Ascending aorta (tissue), 2 donors: ENCODE results near the gene NUDT12. TPM values are rescaled to one million over a fixed set of nuclear protein-coding genes. Genes with fewer than 3 reads are reported as not detected.

Experiments used
- DNase-seq, 2 donors: peaks; one replicate each; pipeline ENCODE4 v3.0.0-alpha.2; 2019; ENCODE audit warnings: low spot score in 2 of 2
- H3K27ac ChIP-seq, 2 donors: fragments of 200-600 bp; sonication (generic); one replicate each; pipeline ENCODE4 v1.5.1; 2016 to 2017; ENCODE audit warnings: mild to moderate bottlenecking in 1 of 2
- H3K27me3 ChIP-seq: fragments of 200-600 bp; sonication (generic); one replicate; pipeline ENCODE4 v1.5.1; 2017
- H3K36me3 ChIP-seq, 2 donors: fragments of 200-600 bp; sonication (generic); one replicate each; pipeline ENCODE4 v1.5.1; 2016
- H3K4me1 ChIP-seq, 2 donors: fragments of 200-600 bp; sonication (generic); one replicate each; pipeline ENCODE4 v1.5.1; 2016 to 2017; ENCODE audit warnings: mild to moderate bottlenecking in 1 of 2
- H3K4me3 ChIP-seq, 2 donors: fragments of 200-600 bp; sonication (generic); one replicate each; pipeline ENCODE4 v1.5.1; 2016 to 2017; ENCODE audit warnings: mild to moderate bottlenecking in 1 of 2
- H3K9me3 ChIP-seq, 2 donors: fragments of 200-600 bp; sonication (generic); one replicate each; pipeline ENCODE4 v1.5.1; 2016
- intact Hi-C: fragments of 100-400 bp; cut with DNase I; formaldehyde crosslinking; loops from one replicate; pipeline ENCODE4 v1.15.1; 2023
- total RNA-seq: library from RNA; depleted of rRNA; stranded (reverse); fragments of >200 nt; gene quantifications from one replicate; pipeline ENCODE4 v1.1.0, GENCODE V29; 2016
- TF ChIP-seq, protein P1 (sequence below), 3 experiments: fragments of 200-600 bp in 2 of 3; fragments of 450-650 bp in 1 of 3; sonication (generic) in 2 of 3; IDR thresholded peaks; one replicate each; pipeline ENCODE4 v1.5.1; 2016 to 2019; ENCODE audit warnings: antibody characterized with exemption in 3 of 3, mild to moderate bottlenecking in 1 of 3, moderate library complexity in 1 of 3

The NUDT12 gene
- total RNA-seq, 1 donor from 2014 or later: 6.3 TPM

DNA sequence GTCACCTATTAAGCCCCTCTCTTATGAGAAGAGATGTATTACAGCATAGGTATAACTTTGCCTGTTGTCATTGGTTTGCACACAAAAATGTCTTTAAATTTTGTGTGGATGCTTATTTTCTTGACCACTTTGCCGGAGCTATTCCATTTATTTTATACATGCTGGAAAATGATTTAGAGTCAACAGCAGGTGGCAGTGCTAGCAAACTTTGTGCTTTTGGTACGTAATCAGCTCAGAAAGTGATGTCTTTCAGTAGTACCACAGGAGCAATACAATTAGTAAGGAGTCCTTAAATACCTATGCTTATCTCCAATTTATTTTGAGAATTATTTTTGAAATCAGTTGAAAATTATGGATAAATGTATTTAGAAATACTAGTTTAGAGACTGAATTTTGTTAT is 19.8 kb upstream of the NUDT12 start:
- H3K9me3 ChIP-seq: no peaks in the 10 kb centered on the region
- no peaks in the 10 kb centered on the region for H3K36me3 ChIP-seq
- H3K4me1 ChIP-seq: no peaks in the 10 kb centered on the region
- DNase-seq: no peak
- H3K27me3 ChIP-seq: no peaks in the 10 kb centered on the region
- intact Hi-C loops: no loop called here
- no peak overlapping the region for H3K4me3 ChIP-seq
- TF ChIP-seq, protein P1, sequence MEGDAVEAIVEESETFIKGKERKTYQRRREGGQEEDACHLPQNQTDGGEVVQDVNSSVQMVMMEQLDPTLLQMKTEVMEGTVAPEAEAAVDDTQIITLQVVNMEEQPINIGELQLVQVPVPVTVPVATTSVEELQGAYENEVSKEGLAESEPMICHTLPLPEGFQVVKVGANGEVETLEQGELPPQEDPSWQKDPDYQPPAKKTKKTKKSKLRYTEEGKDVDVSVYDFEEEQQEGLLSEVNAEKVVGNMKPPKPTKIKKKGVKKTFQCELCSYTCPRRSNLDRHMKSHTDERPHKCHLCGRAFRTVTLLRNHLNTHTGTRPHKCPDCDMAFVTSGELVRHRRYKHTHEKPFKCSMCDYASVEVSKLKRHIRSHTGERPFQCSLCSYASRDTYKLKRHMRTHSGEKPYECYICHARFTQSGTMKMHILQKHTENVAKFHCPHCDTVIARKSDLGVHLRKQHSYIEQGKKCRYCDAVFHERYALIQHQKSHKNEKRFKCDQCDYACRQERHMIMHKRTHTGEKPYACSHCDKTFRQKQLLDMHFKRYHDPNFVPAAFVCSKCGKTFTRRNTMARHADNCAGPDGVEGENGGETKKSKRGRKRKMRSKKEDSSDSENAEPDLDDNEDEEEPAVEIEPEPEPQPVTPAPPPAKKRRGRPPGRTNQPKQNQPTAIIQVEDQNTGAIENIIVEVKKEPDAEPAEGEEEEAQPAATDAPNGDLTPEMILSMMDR (IDR thresholded peaks at IDR 0.05): peak in 1 of 3 experiments; percentile 37
- no peak overlapping the region for H3K27ac ChIP-seq

DNA sequence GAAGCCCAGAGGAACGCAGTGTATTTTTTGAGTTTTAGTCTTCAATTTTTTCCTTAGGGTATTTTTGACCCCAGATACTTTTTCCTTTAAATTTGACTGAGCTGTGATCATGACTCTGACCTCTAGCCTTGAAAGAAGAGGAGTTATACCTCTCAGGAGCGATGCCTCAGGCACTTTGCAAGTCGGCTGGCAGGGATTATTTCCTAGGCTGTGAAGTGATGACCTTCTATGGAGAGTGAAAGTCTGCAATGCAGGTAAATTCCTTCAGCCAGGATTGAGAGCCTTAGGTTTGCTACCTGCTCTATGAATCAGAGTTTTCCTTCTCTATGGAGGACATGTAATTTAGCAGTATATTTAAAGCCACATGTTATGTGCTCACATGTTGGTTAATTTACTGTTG is 10.8 kb upstream of the NUDT12 start:
- Histone ChIP-seq H3K36me3 (no peaks in the 10 kb centered on the region), H3K4me1 (no peaks in the 10 kb centered on the region), H3K27me3 (no peaks in the 10 kb centered on the region), H3K9me3 (no peaks in the 10 kb centered on the region), H3K4me3 (no peak overlapping the region), H3K27ac (no peak overlapping the region)
- DNase-seq: no peak
- TF ChIP-seq, protein P1 (IDR thresholded peaks at IDR 0.05): no peak
- intact Hi-C loops: no loop called here

DNA sequence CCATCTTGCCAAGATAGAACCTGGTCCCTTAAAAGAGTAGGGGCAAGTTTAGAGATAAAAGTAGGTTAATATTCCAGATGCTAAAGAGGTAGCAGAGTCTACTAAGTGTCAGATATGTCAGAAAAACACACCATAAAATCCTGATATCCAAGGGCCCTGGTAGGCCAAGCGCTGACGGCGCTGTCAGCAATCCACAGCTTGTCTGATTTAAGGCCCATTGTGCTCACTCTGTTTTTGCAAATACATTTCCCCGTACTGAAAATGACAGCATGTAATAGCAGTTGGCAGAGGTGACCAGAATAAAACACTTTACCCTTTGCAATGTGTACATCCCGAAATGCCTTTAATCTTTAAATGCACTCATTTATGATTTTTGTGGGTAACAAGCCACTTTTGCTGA is 9.9 kb upstream of the NUDT12 start:
- TF ChIP-seq, protein P1 (IDR thresholded peaks at IDR 0.05): no peak
- no peak overlapping the region for H3K4me3 ChIP-seq
- H3K4me1 ChIP-seq: no peaks in the 10 kb centered on the region
- H3K9me3 ChIP-seq: no peaks in the 10 kb centered on the region
- no peak overlapping the region for H3K27ac ChIP-seq
- H3K27me3 ChIP-seq: no peaks in the 10 kb centered on the region
- H3K36me3 ChIP-seq: no peaks in the 10 kb centered on the region
- DNase-seq: no peak
- intact Hi-C loops: no loop called here

DNA sequence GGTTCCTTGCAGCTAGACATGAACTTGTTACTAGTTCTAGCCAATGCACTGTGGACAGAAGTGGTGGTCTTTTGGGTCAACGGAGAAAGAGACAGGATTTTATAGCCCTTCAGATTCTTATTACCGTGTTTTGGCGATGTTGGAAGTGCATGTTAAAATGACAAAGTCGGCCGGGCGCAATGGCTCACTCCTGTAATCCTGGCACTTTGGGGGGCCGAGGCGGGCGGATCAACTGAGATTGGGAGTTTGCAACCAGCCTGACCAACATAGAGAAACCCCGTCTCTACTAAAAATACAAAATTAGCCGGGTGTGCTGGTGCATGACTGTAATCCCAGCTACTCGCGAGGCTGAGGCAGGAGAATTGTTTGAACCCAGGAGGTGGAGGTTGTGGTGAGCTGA is 9.1 kb upstream of the NUDT12 start:
- intact Hi-C loops: no loop called here
- H3K27ac ChIP-seq: no peak overlapping the region
- H3K4me3 ChIP-seq: no peak overlapping the region
- H3K9me3 ChIP-seq: no peaks in the 10 kb centered on the region
- H3K27me3 ChIP-seq: no peaks in the 10 kb centered on the region
- TF ChIP-seq, protein P1 (IDR thresholded peaks at IDR 0.05): no peak
- no peaks in the 10 kb centered on the region for H3K4me1 ChIP-seq
- no peak for DNase-seq
- H3K36me3 ChIP-seq: no peaks in the 10 kb centered on the region

DNA sequence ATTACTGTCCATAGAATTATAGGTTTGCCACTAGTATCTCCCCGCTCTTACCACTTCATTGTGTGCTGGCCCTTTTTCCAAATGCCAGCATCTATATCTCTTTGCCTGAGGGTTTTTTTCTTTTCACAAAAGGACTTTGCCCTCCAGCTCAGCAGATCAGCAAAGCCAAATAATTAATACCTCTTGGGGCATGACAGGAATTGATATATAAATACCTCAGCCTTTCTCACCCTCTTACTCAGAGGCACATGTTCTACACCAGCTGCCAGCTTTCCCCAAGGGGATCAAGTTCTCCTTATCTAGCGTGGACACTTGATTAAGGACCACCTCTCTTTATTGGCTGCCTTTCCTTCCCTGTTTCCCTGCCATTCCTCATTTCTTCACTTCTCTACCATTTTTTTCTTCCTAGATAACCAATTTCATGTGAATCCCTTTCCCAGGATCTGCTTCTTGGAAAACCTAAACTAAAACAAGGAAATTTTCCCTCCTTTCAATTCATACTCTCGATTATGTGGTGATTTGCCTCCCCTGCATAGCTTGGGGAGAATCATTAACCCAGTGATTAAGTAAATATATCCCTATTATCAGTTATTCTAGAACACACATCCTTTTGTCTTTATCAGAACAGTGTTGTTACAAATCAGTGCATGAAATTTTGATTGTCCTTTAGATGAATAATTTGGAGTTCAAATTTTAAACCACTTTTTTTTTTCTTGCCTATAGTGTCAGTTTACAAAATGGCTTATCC is 6.9 kb upstream of the NUDT12 start:
- TF ChIP-seq, protein P1 (IDR thresholded peaks at IDR 0.05): no peak
- no peak overlapping the region for H3K4me3 ChIP-seq
- no peaks in the 10 kb centered on the region for H3K4me1 ChIP-seq
- H3K9me3 ChIP-seq: no peaks in the 10 kb centered on the region
- no peaks in the 10 kb centered on the region for H3K27me3 ChIP-seq
- intact Hi-C loops: no loop called here
- no peak for DNase-seq
- H3K36me3 ChIP-seq: no peaks in the 10 kb centered on the region
- H3K27ac ChIP-seq: no peak overlapping the region
